GM19351 (cell line): ENCODE data around the gene SERPINE1.
A peak's percentile ranks its signal among the peaks of the same experiment; 100 is the strongest.

ENCODE experiments used
- ATAC-seq: cut with Tn5 transposase; IDR thresholded peaks from one replicate; pipeline ENCODE4 v1.9.1; 2021; ENCODE audit warnings: mild to moderate bottlenecking, moderate library complexity; ENCODE audit not compliant: unreplicated experiment

The SERPINE1 gene

DNA sequence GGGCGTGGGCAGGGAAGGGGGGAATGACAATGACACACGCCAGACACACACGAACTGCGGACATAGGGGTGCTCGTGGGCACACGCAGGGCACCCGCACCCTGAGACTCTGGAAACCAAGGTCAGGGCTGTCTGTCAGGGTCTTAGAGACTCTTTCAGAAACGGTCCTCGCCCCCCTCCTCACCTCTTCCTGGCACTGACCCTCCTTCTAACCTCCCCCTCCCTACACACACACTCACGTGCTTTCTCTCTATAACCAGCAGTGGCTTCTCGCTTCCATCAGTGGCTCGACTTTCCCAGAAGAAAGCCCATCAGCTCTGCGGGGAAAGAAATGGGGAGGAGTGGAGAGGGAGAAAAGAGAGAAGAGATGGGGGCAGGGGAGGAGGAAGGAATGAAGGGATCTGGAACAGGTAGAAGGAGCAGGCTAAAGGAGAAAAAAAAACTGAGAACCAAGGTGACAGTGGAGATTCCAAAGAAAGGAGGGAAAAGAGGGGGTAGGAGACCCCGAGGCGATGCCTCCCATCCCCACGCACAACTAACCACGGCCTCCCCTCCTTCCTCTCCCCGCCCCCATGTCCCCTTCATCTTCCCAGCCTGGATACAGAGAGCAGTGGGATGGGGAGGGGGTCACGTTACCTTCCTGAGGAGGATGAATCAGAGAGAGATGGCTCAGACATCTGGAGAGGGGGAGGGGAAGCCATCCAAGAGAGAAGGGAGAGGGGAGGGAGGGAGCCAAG is 40.2 kb downstream of the SERPINE1 start:
- no peak for ATAC-seq

DNA sequence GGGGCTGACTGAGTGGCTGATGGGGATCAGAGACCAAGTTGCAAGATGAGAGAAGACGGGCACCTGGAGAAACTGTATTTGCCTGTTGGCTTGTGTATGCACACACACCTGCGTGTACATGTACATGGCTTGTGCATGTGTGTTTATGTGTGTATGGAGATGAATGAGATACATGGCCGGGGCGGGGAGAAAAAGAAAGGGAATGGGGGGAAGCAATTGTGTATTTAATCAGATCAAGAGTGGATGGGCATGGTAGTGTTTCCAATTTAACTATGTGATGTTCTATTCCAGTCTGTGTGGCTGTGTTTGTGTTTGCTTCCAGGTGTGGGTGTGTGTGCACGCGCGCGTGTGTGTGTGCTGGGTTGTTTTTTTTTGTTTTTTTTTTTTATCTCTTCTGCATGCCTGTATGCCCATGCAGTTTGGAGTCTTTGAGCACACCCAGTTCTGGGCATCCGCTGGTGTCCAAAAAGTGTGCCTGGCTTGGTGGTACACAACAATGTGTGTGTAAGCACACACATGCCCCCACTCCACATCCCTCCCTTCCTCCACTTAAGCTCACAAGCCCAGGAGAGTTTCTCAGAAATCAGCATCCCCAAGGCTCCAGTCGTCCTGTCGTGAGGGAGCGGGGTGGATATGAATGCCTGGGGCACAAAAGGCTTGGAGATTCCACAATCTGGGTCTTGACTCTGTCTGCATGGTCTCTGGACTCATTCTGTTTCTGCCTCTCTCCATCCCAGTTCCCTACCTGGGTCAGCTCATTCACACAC is 40.9 kb downstream of the SERPINE1 start:
- no peak for ATAC-seq

DNA sequence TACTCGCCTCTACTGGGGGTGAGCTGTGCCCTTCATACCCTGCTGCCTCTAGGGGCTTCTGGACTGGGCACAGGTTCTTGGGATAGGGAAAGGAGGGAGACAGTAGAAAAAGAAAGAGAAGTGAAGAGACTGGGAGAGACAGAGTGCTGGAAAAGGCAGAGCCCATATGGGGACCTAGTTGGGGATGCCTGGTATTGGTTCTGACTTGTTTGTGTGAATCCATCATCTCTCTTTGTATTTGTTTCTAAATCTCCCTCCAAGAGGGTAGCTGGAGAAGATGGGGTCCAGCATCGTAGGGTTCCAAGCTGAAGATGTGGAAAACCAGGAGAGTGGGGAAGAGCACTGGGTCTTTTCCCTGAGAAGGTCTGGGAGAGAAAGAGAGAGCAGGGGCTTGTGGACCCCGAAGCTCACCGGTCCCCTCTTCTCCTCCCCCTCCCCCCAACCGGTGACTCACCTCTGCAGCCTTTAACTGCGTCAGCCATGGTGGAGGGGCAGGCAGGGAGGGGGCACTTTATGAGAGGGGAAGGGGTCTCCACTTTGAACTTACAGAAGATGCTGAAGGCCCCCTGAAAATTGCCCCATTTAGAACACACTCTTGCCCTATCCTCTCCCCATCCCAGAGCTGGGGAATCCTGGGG is 41.6 kb downstream of the SERPINE1 start:
- no peak for ATAC-seq

DNA sequence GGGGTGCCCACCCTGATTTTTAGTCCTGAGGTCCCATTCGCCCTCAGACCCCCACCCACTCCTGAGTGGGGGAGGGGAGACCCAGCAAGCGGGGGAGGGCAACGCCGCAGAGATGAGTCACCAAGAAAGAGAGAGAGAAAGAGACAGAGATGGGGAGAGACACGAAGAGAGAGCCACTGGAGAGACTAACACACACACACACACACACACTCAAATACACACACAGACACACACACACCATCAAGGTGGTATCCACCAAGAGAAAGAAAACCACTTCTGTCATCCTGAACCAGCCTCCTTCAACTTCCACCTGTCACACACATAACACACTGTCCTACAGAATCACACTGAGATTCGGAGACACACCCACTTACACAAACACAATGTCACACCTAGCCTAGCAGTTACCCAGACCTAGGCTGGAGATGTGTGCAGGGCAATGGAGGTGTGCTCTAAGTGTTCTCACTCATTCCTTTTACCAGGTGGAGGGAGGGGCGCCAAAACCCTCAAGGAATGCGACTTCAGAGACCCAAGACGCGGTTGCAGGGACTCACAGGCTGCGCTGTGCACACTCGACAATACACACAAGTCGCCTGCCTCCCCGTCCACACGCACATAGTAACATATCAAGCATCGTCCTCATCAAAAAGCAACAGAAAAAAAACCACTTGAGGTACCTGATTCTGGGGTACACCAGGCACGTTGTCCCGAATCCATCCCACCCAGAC is 42.4 kb downstream of the SERPINE1 start:
- ATAC-seq: no peak

DNA sequence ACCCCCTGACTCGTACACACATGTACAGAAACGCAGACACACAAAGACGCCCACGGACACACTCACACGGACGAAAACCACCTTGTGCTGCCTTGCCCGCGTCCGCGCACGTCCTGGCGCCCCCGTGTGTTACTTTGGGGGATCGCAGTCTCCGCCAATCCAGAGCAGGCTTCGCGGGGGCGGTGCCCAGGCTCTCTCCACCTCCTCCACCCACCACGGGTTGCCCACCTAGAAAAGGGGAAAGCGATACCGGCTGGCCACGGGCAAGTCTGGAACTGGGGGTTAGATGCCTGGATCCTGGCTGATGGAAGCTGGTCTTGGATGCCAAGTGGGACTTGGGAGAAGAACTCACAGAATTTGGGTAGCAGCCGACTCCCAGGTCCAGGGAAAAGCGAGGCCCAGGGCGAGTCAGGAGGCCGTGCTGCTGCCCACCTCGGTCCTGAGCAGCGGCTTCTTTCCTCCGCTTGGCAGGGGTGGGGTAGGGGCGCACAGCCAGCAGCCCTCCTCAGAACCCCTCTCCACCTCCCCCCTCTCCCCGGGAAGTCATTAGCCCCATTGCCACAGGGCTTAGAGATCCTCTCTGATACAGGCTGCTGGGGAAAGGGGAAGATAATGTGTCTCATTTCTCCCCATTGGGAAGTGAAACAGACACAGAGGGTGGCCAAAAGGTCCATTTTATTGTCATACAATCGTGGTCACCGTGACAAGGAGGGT is 43.1 kb downstream of the SERPINE1 start:
- no peak for ATAC-seq

DNA sequence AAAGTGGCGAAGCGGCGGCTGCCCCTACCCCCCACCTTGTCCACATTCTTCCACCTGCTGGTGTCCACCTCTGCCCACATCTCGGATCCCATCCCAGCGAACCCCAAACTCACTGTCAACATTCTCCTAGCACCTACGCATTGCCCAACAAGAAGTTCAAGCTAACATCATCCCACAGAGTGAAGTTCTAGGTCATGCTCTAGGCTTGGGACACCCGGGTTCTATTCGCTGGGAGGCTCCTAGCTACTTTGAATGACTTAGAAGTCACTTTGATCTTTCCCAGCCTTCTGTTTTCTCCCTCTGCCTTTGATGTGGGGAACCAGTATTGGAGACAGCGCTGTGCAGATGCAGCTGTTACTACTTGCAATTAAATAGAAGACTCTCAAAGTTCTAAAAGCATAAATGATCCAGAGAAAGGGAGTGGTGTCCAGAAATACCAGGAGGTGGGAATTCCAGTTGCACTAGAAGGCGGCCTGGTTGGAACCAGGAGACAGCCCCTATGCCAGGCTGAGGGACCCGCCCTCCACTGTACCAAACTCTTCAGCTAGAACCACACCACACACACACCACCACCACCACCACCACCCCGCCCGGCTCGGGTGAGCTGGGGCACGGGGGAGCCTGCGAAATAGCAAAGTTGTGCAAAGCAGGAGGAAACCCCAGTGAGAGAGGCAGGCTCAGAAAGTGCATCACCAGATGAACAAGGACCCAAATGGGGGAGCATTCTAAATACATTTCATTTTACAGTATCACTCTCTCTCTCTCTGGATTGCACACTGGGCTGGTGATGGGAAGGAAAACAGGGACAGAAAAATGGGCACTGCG is 43.9 kb downstream of the SERPINE1 start:
- no peak for ATAC-seq

DNA sequence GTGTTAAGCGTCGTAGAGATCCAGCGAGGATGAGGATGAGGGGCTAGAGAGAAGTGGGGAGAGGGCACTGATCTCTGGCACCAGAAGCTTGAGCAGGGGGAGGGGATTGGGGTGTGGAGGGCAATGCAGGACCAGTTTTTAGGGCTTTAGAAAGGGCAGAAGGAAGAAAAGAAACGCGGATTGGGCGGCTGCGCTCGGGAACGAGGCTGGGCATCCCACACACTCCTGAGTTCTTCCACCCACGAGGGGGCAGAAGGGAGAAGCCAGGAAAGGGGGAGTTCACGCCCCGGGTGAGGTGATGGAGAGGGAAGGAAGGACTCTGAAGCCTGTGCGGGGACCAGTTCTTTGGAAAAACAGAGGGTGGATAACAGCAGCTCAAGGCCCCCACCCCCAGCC is 44.5 kb downstream of the SERPINE1 start:
- ATAC-seq: no peak

DNA sequence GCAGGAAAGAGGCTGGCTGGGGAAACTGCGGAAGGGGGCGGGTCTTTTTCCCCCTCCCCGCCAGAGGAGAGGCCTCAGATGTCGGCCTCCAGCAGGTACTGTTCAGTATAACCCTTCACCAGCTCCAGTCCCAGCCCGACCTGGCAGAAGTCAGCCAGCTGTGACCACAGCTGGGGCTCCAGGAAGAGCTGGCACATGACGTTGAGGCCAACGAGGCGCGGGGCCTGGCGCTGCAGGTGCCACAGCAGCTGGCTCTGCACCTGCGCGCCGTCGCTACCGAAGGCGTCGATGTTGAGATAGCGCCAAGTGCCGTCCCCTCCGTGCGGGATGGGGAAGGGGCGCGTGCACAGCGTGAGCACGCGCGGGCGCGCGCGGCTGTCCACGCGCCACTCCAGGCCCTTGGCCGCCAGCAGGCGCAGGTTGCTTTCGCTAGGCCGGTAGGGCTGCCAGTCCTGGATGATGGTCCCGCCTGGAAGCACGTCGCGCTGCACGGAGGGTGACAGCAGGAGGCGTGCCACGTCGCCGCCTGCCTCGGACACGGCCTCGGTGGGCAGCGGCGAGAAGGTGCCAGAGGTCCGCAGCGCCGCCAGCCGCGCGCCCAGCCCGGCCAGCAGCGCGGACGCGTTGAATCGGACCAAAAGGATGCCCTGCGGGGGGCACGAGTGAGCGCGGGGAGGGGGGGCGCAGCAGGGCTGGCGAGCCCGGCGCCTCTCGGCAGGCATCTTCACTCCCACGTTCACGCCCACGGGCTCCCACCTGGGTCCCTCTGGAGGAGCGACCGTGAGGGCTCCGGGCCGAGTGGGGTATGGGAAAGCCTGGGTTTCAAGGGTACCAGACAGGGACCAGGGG is 45.3 kb downstream of the SERPINE1 start:
- ATAC-seq: no peak

DNA sequence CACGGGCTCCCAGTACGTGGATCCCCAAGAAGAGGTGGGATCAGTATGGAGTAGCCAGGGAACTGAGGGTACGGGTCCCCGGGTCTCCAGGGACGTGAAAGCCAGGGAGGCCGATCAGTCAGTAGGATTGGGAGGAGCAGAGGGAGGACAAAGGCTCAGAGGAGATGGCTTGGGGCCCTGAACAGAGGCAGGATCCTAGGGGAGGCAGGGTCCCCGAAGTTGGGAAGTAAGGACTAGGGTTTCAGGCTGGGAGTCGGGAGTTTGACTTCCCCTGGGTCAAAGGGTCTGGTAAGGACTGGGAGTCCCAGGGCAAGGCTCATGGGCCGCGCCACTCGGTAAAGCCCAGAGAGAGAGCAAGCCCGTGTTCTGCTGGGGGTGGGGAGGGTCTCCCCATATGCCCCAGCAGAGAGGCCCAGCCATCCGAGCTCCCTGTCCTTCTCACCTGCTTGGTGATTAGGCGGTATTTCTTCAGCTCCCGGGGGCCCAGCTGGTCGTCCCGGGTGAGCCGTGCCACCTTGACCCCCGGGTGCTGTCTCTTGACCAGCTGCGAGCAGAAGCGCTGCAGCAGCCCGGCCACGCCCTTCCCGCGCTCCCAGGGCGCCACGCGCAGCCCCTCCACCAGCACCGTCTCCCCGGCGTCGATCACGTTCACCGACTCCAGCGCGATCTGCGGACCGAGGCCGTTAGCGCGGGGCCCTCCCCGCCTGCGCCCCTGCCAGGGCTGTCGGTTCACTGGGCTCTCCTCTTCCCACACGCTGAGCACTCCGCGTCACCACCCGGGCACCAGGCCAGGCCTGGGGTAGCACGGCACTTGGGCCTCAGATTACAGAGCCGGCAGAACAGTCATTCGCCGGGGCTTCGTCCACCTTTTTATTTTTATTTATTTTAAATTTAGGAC is 46.2 kb downstream of the SERPINE1 start:
- no peak for ATAC-seq

DNA sequence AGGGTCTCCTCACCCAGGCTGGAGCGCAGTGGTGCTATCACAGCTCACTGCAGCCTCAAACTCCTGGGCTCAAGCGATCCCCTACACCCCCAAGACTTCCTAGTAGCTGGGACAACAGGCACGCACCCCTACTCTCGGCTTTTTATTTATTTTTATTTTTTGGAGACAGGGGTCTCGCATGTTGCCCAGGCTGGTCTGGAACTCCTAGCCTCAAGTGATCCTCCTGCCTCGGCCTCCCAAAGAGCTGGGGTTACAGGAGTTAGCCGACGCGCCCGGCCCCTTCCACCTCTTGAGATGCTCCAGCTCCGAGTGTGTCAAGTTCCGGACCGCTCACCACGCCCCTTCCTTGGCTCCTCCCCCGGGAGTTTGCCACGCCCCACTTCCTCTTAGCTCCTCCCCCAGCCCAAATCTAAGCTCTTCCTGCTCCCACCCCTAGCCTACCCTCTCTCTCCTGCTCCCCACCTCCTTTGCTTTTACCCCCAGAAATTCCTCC is 46.9 kb downstream of the SERPINE1 start:
- ATAC-seq: peak; percentile 56

DNA sequence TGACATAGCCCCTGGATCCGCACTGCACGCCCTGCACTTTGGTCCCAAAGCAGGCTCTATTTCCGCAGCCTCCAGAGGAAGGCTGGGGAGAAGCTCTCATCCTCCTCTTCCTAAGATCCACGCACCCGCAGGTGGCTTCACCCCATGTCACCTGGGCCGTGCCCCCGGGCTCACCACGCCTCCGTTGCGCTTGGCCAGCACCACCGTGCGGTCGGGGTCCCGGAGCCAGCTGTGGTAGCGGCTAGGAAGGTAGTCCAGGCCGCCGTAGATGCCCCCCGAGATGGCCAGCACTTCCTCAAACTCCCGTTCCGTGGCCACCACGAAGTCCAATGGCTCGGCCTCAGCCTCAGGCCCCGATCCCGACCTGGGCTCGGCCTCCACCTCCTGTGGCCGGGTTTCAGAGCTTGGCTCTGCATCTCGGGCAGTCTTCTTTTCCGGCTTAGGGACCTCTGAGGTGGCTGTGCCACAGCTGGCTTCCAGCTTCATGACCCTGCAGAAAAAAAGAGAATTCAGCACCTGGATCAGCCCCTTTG is 47.5 kb downstream of the SERPINE1 start:
- ATAC-seq: no peak

DNA sequence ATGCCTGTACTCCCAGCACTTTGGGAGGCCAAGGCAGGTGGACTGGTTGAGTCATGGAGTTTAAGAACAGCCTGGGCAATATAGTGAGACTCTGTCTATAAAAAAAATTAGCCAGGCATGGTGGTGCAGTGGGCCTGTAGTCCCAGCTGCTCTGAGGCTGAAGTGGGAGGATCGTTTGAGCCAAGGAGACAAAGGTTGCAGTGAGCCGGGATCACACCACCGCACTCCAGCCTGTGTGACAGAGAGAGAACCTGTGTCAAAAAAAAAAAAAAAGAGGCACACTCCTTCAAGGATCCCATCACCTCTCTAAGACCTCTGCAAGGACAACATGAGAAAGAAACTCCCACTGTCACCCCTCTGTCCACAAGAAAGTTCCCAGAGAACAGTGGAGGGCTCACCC is 48.8 kb downstream of the SERPINE1 start:
- no peak for ATAC-seq

DNA sequence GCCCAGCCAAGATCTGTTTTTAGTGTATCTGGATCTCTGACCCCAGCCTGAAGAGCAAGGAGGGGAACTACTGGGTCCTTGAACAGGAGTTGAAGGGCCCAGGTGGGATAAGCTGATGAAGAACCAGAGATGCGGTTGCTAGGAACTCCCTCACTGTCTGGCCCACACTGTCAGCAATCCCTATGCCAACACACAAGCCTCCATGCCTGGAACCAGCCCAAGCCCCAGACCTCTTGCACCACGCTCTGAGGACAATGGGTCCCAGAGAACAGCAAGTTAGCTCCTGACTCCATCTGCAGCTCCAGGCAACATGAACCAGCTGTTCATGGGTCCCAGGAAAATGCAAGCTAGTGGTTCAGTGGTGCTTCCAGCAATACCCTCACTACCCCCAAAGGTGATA is 50.7 kb downstream of the SERPINE1 start:
- ATAC-seq: no peak

DNA sequence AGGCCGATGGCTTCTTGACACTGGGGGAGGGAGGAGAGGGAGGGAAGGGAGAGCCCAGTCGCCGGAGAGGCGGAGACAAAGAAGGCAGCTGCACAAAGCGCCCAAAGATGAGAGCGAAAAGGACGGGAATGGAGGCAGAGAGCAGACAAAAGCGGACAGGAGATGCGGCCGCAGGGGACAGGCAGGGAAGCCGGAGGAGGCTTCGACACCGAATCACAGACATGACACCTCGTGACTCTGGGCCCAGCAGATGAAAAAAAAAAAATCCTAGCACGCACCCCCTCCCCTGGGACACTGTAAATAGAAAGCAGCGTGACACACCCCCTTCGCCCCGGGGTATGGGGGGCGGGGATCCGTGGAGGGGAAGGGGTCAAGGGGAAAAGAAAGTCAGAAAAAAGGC is 52.2 kb downstream of the SERPINE1 start:
- ATAC-seq: no peak

DNA sequence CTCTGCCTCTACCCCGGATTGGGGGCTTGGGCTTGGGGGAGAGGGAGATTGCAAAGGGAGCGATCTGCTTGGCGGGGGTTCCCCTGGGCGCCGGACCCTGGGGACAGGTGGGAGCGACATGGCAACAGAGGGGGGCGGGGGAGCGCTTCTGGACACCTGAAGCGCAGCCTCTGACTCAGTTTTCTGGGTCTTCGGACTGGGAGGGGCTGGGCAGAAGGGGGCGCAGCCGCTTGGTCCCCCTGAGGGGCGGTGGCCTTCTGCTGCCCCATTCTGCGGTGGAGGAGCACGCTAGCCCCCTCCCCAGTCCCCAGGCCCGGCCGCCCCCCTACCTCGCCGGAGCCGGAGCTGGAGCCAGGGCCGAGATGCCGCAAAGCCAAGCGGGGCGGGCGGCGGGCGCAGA is 52.8 kb downstream of the SERPINE1 start:
- no peak for ATAC-seq

DNA sequence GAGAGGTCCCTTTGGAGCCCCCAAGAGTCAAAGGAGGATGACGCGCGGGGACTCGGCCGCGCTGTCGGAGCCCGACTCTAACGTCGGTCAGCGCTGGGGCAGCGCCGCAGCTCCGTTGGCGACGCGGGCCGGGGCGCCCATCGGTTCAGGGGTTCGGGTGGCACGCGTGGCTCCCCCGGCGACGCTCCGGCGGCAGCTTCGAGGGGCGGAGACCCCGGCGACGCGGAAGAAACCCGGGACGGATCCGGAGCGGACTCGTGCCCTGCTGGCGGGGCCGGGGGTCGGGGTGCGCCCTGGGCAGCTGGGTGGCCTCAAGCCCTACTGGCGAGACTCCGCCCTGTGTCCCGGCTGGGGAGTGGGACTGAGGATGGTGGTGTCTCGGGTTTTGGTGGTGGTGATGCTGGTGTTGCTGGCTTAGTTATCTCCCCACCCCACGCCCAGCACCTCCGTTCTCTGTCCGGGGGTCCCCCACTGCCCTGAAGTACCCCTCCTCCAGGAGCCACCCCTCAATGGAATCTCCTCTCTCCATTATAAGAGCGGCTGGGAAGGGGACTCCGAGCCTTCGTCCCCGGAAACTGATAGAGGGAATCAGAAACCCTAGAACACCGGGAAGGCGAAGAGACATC is 53.3 kb downstream of the SERPINE1 start, which contains the start of gene NAT16:
Gene NAT16, minus strand, starts transcription at position 164 of the 626 bp plus-strand sequence. CDS start 5,486 bp downstream, outside the sequence.
- ATAC-seq: no peak
